NB4 (cell line): ENCODE results near the gene SENP3.

Experiments used
- DNase-seq: peaks from one replicate; pipeline ENCODE4 v3.0.0; 2010; ENCODE audit warnings: low read depth
- H3K4me3 ChIP-seq: one replicate; pipeline ENCODE4 v1.5.1; 2011; ENCODE audit warnings: mild to moderate bottlenecking, low read depth, low read length, moderate library complexity
- CTCF ChIP-seq: IDR thresholded peaks from one replicate; pipeline ENCODE4 v1.5.1; 2012; ENCODE audit warnings: low read depth, low read length
- MAX ChIP-seq: IDR thresholded peaks from 2 replicates; pipeline ENCODE4 v1.6.1; 2011; ENCODE audit warnings: low read depth, low read length
- MYC ChIP-seq: IDR thresholded peaks from 2 replicates; pipeline ENCODE4 v1.6.1; 2011; ENCODE audit warnings: low read depth, low read length
- POLR2A ChIP-seq: IDR thresholded peaks from 2 replicates; pipeline ENCODE4 v1.6.1; 2011; ENCODE audit warnings: mild to moderate bottlenecking; ENCODE audit not compliant: insufficient read length; ENCODE audit errors: extremely low read depth

SENP3 gene

GRCh38 chr17:7579834-7580603 lies 18.3 kb downstream of the SENP3 start:
- no peak for TF ChIP-seq MYC
- no peak for TF ChIP-seq CTCF
- TF ChIP-seq POLR2A = no peak
- TF ChIP-seq MAX = no peak
- no peak for DNase-seq
- peak overlapping the region; percentile 46 for H3K4me3 ChIP-seq

- DNase-seq = no peak
- TF ChIP-seq POLR2A = no peak
- no peak for TF ChIP-seq MYC
- TF ChIP-seq MAX = no peak
- TF ChIP-seq CTCF = no peak
- H3K4me3 ChIP-seq = no peak overlapping the region
Measured at GRCh38 chr17:7580604-7581575, 19.2 kb downstream of the SENP3 start.

GRCh38 chr17:7582396-7583252 lies 20.9 kb downstream of the SENP3 start:
- no peak for TF ChIP-seq MAX
- no peak for TF ChIP-seq CTCF
- TF ChIP-seq MYC = no peak
- no peak for TF ChIP-seq POLR2A
- no peak for DNase-seq
- H3K4me3 ChIP-seq = no peak overlapping the region

GRCh38 chr17:7583253-7584109 lies 21.8 kb downstream of the SENP3 start, which contains the start of gene MPDU1:
TSS of gene MPDU1 (plus strand) at chr17:7583852. CDS start at chr17:7583863, 11 bp downstream.
- DNase-seq = peak; percentile 95
- peak within 1 kb of the TSS; percentile 84 for H3K4me3 ChIP-seq
- TF ChIP-seq MYC (peak; percentile 92), MAX (peak; percentile 93), POLR2A (peak; percentile 42), CTCF (no peak)
